ENCODE measurements around the gene BCL2L15. TPM values are rescaled to one million over a fixed set of nuclear protein-coding genes. Genes with fewer than 3 reads are reported as not detected.

The BCL2L15 gene
- total RNA-seq, 1 donor from 2014 or later = 0.84 TPM

- peaks cover 5% of the 10 kb centered on the region for H3K36me3 Mint-ChIP-seq (ENCODE audit: low read depth)
- DNase-seq (ENCODE audit: low read depth, low spot score) = peak; percentile 95
- peak within 1 kb of the TSS; percentile 98 for H3K4me3 Mint-ChIP-seq
- no peaks in the 10 kb centered on the region for H3K27me3 Mint-ChIP-seq (ENCODE audit: low read depth)
- peak within 1 kb of the TSS; percentile 94 for H3K27ac Mint-ChIP-seq (ENCODE audit: unreplicated experiment)
- H3K4me1 Mint-ChIP-seq = peaks cover 29% of the 10 kb centered on the region
- TF ChIP-seq CTCF (conservative IDR thresholded peaks at IDR 0.05) = peak; percentile 64
- H3K9me3 Mint-ChIP-seq = no peaks in the 10 kb centered on the region
Measured at GRCh38 chr1:113904674-113905434, 17.5 kb upstream of the BCL2L15 start, which contains the start of the genes AP4B1 and DCLRE1B. AP4B1 (minus strand) TSS chr1:113904799; CDS start chr1:113904717, 82 bp downstream. DCLRE1B (plus strand) TSS chr1:113905326; CDS start chr1:113905587, 261 bp downstream.

- Mint-ChIP-seq H3K4me1 (peaks cover 29% of the 10 kb centered on the region), H3K27me3 (ENCODE audit: low read depth) (no peaks in the 10 kb centered on the region), H3K4me3 (peak overlapping the region; percentile 98), H3K27ac (ENCODE audit: unreplicated experiment) (peak overlapping the region; percentile 94), H3K36me3 (ENCODE audit: low read depth) (peaks cover 7% of the 10 kb centered on the region), H3K9me3 (no peaks in the 10 kb centered on the region)
- TF ChIP-seq CTCF (conservative IDR thresholded peaks at IDR 0.05) = no peak
- DNase-seq (ENCODE audit: low read depth, low spot score) = no peak
Measured at GRCh38 chr1:113904293-113904673, 16.9 kb upstream of the BCL2L15 start.

- Mint-ChIP-seq H3K36me3 (ENCODE audit: low read depth) (peaks cover 7% of the 10 kb centered on the region), H3K9me3 (no peaks in the 10 kb centered on the region), H3K27me3 (ENCODE audit: low read depth) (no peaks in the 10 kb centered on the region), H3K4me3 (peak overlapping the region; percentile 98), H3K27ac (ENCODE audit: unreplicated experiment) (no peak overlapping the region), H3K4me1 (peaks cover 29% of the 10 kb centered on the region)
- DNase-seq (ENCODE audit: low read depth, low spot score) = no peak
- TF ChIP-seq CTCF (conservative IDR thresholded peaks at IDR 0.05) = no peak
Measured at GRCh38 chr1:113903501-113904292, 16.3 kb upstream of the BCL2L15 start.

- no peak for DNase-seq (ENCODE audit: low read depth, low spot score)
- Mint-ChIP-seq H3K9me3 (no peaks in the 10 kb centered on the region), H3K4me1 (peaks cover 25% of the 10 kb centered on the region), H3K27ac (ENCODE audit: unreplicated experiment) (no peak overlapping the region), H3K4me3 (no peak overlapping the region), H3K36me3 (ENCODE audit: low read depth) (peaks cover 8% of the 10 kb centered on the region), H3K27me3 (ENCODE audit: low read depth) (no peaks in the 10 kb centered on the region)
- TF ChIP-seq CTCF (conservative IDR thresholded peaks at IDR 0.05) = no peak
Measured at GRCh38 chr1:113901191-113901590, 13.8 kb upstream of the BCL2L15 start.

- H3K9me3 Mint-ChIP-seq = no peaks in the 10 kb centered on the region
- DNase-seq (ENCODE audit: low read depth, low spot score) = no peak
- H3K4me1 Mint-ChIP-seq = peaks cover 12% of the 10 kb centered on the region
- no peak for TF ChIP-seq CTCF (conservative IDR thresholded peaks at IDR 0.05)
- no peaks in the 10 kb centered on the region for H3K27me3 Mint-ChIP-seq (ENCODE audit: low read depth)
- H3K27ac Mint-ChIP-seq (ENCODE audit: unreplicated experiment) = no peak overlapping the region
- H3K4me3 Mint-ChIP-seq = no peak overlapping the region
- H3K36me3 Mint-ChIP-seq (ENCODE audit: low read depth) = peaks cover 8% of the 10 kb centered on the region
Measured at GRCh38 chr1:113899111-113899510, 11.7 kb upstream of the BCL2L15 start.

Measured in neural crest cell (in vitro differentiated cells).